ENCODE data around the gene LPIN2.

The LPIN2 gene

DNA sequence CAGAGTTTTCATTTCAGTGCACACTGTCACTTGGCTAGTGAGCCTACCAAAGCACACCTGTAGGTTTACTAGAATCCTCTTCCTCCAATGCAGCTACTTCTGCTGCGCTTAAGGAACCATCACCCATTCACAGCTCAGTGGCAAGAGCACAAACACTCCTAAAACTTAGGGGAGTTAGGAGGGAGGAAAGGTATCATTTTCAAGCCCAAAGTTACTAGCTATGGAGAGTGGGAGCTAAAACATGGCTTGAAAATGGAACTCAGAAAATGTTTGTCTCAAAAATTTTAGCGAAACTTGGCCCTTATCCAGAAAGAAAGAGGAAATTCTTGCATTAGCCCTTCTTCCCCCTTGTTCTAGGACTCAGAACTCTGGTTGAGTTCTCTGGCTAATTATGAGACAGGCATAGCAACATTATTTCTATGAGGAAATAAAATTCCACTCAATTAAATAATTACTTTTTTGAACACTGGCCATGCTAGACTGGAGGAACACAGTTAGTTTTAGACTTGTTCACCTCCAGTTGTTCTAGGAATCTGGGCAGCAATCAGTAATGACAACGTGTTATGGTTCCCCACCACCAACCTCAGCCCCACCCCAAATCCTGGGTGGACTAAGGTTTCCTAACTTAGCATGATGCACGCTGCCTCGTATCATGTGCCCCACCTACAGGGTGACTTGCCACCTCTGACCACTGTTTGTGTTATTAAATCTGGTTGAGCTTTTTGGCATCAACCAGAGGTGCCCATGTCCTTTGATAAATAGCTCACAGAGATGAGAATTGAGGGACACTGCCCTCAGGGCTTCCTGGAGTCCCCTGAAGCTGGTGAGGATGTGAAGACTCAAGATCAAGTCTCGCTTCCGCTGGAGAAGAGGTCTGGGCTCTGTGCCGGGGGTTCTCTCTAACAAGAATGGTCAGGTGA is 32.8 kb downstream of the LPIN2 start:
- DNase-seq: no peak

DNA sequence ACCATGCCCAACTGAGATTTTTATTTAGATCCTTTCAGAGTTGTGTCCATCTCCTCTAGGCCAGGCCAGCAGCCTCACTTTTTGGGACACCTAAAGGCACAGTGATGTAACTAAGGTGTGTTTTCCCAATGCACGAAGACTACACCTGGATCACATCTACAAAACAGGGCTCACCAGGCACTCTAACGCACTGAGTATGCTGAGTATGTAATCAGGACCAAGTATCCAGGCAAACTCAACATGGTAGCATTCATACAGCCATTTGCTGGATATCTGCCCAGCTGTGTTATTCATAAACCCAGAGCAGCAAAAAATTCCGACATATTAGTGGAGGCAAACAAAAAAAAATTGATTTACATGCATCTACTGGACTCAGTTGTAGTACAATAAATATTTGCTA is 33.8 kb downstream of the LPIN2 start:
- DNase-seq: no peak

DNA sequence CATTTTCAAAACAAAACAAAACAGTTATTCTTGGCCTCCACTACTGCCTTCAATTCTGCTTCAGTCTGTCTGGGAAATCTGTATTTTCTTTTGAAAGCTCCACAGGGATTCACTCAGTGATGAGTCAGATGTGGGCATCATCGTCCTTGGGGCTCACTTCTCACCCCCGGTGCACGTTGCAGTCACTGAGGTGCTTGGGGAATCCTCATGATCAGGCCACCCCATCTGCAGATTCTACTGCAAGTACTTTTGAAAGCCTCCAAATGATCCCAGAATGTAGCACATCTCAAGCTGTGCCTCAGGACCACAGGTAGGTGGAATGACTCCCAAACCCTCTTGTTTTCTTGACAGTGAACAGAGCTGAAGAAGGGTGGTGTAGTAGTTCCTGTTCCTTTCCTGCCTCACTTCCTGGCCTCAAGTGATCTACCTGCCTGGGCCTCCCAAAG is 34.3 kb downstream of the LPIN2 start:
- DNase-seq: no peak

DNA sequence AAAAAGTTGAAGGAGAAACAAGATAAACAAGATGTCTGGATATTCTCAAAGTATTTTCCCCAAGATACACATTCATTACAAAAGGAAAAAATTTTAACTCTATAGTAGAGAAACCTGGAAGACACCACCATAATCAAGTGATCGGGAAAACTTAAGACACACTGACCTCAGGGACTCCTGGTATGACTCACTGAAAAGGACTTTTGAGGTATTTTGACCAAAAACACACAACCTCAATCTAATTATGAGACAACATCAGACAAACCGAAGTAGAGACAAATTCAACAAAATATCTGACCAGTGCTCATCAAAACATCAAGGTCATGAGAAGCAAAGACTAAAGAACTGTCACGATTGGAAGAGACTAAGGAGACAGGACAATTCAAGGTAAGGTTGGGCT is 34.7 kb downstream of the LPIN2 start:
- DNase-seq: no peak

DNA sequence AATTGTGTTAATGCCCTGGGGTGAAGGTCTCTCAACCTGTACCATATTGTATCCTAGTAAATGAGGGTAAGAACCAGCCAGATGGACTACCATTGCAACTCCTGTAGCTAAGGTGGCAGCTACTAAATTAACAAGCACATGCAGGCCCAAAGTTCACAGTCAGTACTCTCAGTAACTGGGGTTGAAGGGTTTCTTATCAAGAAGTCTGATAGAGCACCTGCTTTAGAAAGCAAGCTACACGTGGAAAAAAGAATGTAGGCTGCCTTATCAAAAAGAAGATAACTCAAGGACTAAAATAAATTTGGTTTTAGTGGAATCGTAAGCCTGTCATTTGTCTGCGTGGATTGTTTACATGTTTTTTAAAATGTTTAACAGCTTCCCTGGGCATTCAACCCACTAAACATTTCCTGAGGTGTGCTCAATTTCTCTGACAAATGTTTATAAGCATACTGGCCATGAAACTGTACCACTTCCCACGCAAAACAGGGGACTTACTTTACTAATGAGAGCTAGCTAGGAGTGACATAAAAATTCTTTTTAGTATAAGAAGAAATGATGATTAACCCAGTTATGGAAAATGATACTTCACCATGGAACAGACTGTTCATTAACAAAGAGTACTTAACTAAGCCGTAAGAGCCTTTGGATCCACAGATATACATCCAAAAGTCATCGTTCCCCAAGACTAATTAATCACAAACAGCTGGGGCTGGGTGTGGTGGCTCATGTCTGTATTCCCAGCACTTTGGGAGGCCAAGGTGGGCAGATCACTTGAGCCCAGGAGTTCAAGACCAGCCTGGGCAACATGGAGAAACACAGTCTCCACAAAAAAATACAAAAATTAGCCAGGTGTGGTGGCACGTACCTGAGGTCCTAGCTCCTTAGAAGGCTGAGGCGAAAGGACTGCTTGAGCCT is 36.5 kb downstream of the LPIN2 start:
- DNase-seq: no peak

DNA sequence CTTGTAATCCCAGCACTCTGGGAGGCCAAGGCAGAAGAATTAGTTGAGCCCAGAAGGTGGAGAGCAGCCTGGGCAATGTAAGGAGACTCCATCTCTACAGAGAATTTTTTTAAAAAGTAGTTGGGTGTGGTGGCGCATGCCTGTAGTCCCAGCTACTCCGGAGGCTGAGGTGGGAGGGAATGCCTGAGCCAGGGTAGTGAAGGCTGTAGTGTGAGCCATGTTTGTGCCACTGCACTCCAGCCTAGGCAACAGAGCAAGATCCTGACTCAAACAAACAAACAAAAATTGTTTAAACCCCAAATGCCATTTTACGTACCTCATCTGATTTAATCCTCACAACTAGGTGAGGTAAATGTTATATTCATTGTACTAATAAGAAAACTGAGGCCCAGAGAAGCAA is 38.2 kb downstream of the LPIN2 start:
- no peak for DNase-seq

DNA sequence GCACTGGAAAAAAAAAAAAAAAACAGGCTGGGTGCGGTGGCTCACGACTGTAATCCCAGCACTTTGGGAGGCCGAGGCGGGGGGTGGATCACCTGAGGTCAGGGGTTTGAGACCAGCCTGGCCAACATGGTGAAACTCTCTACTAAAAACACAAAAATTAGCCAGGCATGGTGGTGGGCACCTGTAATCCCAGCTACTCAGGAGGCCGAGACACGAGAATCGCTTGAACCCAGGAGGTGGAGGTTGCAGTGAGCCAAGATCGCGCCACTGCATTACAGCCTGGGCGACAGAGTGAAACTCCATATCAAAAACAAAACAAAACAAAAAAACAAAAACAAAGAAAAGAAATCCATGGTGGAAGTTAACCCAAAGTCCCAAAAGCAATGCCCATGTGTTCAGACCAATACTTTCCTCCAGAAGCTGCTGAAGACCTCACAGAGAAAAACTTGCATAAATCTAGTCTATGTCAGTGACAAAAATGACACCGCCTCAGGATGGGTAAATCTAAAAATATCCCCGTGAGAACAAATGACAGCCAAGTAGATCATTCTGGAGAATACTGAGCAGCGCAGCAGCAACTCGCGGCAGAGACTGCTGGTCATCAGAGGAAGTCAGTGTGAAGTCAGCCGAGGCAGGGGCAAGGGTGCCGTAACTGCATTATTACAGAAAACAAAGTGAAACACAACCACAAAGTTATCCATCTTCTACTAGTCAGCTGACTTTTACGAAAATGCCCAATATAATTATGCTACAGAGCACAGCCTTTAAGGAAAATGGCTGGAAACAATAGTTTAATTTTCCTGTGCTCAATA is 41.0 kb downstream of the LPIN2 start:
- DNase-seq: no peak

DNA sequence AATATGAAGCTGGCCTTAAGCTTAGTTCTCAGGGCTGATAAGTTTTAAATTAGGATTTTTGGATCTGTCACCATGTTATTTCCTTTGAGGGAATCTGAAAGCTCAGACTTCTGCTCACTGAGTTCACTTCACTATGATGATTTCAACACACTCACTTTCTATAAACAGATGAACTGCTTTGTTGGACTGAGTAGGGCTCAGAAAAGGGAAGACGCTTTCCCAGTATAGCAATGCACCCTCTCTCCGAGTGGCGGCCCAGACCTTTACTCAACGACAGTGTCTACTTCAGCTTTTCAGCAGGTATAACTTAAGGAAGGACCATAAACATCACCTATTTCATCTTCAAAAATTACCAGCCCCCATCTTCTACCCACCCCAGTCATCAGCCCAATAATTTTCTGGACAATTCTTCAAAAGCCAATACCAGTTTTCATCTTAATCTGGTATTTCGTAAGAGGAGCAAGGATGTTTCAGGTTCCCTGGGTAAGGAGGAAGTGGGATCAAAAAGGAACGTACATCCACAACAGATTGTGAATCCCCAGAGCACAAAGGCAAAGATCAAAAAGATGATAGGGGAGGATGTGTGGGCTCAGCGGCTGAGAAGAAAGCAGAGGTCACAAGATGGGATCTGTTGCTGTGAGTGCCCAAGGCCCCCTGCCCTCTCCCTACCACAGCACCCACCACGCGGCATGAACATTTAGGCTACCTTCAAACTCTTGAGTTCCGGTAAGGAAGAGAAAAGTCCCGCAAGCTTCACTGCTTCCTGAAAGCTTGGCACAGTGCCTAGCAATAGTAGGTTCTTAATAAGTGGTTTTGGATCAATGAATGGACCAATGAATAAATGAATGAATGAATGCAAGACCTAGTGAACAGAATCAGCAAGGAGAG is 41.9 kb downstream of the LPIN2 start:
- no peak for DNase-seq

DNA sequence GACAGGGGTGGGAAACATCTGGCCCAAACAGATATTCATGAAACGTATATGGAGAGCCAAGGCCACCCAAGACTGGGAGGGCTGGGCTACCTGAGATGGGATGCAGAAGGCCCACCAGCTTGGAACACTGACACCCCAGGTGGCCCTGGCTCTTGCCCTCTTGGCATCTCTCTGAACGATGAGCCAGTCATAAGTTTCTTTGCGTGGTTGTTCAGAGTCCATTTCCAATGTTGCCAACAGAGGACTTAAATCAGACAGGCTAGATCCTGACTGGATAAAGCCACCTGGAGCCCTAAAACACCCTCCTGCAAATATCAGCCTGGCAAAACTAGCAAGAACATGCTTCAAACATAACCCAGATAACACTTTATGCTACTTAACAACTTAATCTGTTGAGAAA is 42.6 kb downstream of the LPIN2 start:
- DNase-seq: no peak

DNA sequence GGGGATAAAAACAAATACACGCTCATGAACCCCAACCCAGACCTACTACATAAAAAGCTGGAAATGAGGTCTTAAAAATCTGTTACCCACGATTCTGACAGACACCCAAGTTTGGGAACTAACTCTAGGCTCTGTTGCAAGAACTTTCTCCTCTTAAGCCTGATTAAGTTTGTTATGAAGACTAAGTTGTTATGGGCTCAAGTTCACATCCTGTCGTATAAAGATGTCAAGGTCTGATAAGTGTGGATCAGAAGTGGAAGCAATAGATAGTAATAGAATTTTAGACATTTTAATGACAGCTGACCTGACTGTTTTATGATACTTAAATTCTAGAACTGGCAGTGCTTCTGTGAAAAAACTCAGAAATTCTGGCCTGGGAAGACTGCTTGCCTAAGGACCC is 43.2 kb downstream of the LPIN2 start:
- no peak for DNase-seq

DNA sequence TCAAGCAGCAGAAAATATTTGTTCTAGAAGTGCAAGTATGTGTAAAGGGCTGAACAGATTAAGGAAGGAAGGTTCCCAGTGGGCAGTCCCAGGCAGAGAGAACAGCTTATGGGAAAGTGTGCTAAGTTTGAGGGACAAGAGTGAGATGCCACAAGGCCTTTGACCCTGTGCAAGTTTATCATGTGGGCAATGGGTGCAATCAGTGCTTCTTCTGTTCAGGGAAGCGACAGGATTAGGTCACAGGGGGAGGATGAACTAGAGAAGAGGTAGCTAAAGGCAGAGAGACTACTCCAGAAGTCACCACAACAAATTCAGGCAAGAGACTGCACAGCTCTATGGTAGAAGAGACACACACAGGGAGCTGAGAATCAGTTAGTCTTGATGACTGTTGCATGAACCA is 44.3 kb downstream of the LPIN2 start:
- DNase-seq: no peak

DNA sequence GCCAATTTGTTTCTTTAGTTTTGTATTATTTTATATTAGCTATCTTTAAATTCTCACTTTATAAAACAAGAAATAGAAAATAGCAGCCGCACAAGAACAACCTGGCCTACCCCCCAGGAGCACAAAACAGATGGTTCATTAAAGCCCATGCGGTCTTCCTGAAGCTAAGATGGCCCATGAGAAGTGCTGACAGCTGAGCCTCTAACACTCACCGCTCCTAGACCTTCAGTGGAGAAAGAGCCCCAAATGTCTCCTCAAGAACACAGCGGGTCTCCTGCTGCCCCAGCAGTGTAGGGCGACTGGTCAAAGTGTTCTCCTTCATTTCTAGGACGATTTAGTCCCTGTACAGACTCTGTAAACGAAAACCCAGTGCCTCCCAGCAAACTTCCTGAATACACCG is 45.1 kb downstream of the LPIN2 start:
- no peak for DNase-seq

DNA sequence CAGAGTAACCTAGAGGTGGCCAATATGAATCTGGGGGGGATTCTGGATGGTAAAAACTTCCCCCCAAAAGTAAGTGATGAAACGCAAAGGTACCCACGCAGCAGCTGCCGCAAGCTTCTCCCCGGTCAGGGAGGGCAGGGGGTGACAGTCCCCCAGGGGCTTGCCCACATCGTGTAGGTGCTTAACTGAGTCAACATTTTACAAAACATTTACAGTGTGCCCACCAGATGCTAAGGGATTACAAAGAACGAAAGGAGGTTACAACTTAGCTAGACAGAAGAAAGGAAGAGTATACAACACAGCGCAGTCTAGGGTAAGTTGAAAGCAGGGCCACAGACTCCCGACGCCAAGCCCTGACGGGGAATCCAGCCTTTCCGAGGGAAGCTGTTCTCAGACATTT is 45.6 kb downstream of the LPIN2 start:
- DNase-seq: no peak

DNA sequence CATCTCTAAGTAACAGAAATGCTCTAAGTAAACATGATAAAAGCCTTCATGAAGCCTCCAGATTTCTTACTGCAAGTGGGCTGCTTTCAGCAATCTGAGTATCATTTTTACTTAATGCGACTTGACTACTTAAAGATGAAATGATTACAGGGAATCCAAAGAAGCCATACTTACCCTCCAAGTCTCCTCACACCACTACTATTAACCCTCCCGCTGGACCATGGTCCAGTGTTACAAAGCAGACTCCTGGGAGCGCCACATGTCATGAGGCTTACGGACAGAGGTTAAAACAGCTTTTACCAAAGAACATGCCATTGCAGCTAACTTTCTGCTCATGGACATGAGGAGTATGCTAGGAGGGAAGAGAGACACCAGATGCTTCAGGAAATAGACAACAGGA is 46.4 kb downstream of the LPIN2 start:
- DNase-seq: no peak

DNA sequence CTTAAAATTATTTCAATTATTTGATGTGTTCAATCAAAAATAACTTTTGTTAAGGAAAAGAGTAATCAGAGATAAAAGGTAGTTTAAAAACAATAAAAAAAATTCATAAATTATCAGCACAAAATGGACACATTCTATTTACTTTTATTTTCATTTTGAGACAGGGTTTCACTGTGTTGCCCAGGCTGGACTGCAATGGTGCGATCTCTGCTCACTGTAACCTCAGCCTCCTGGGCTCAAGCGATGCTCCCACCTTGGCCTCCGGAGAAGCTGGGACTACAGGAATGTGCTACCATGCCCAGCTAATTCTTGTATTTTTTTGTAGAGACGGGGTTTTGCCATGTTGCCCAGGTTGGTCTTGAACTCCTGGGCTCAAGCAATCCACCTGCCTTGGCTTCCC is 47.1 kb downstream of the LPIN2 start:
- no peak for DNase-seq

DNA sequence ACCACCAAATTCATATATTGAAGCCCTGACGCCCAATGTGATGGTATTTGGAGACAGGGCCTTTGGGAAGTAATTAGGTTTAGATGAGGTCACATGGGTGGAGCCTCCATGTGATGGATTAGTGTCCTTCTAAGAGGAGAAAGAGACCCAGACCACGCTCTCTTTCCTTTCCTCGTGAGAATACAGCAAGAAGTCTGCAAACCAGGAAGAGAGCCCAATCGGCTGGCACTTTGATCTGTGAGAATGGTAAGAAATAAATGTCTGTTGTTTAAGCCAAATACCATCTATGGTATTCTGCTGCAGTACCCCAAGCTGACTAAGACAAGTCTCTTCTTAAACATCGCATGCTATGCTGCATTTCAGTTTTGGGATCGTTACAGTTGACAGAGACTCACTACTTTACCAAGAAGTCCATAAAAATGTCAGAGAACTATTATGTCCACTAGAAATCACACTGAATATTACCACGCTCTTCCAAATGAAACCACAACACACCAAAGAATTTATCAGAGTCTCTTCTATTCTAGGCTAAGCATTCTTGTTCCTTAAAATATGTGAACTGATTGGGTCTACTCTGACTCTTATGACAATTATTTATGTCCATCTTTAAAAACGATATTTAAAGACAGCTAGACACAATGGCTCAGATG is 48.5 kb downstream of the LPIN2 start:
- DNase-seq: no peak
